Testis (tissue), 3 donors: ENCODE data around the gene PCDHGC5. TPM values are rescaled to one million over a fixed set of nuclear protein-coding genes. Genes with fewer than 3 reads are reported as not detected.

Experiments
- DNase-seq: peaks from one replicate; pipeline ENCODE4 v3.0.0-alpha.2; 2019
- H3K27ac ChIP-seq, 2 donors: fragments of 200-600 bp; sonication (generic); one replicate each; pipeline ENCODE4 v1.5.1; 2019
- H3K27me3 ChIP-seq: fragments of 200-600 bp; sonication (generic); one replicate; pipeline ENCODE4 v1.5.1; 2019
- H3K36me3 ChIP-seq: fragments of 200-600 bp; sonication (generic); one replicate; pipeline ENCODE4 v1.5.1; 2017; ENCODE audit warnings: low read depth; ENCODE audit errors: missing control alignments
- H3K4me1 ChIP-seq: fragments of 200-600 bp; sonication (generic); one replicate; pipeline ENCODE4 v1.5.1; 2019
- H3K4me3 ChIP-seq, 2 donors: fragments of 200-600 bp; sonication (generic); one replicate each; pipeline ENCODE4 v1.5.1; 2017 to 2019
- H3K9me3 ChIP-seq: fragments of 200-600 bp; sonication (generic); one replicate; pipeline ENCODE4 v1.5.1; 2017
- CTCF ChIP-seq, 3 experiments: fragments of 450-650 bp in 2 of 3; fragments of 200-600 bp in 1 of 3; sonication (generic) in 1 of 3; IDR thresholded peaks; one replicate each; pipeline ENCODE4 v1.5.1; 2016 to 2019; ENCODE audit warnings: antibody characterized with exemption in 3 of 3, mild to moderate bottlenecking in 2 of 3, moderate library complexity in 1 of 3
- POLR2A ChIP-seq: fragments of 450-650 bp; IDR thresholded peaks from one replicate; pipeline ENCODE4 v1.6.1; 2017; ENCODE audit warnings: antibody characterized with exemption, mild to moderate bottlenecking, moderate library complexity
- WGBS, 2 donors: methylation state at CpG; one replicate each; pipeline ENCODE4 v1.1.5; 2018; 5-methylcytosine and 5-hydroxymethylcytosine counted together
- intact Hi-C: fragments of 100-400 bp; cut with DNase I; formaldehyde crosslinking; loops from one replicate; pipeline ENCODE4 v1.15.1; 2023; ENCODE audit warnings: low total_unique reads
- polyA plus RNA-seq: library from polyadenylated mRNA; stranded (reverse); fragments of 350-450 nt; fragmentation: Illumina TruSeq; extraction: RNeasy Lipid Tissue Mini Kit (QIAGEN cat#74804); gene quantifications from one replicate; pipeline ENCODE4 v1.2.3, GENCODE V29; 2014; ENCODE audit warnings: low read depth, low replicate concordance; ENCODE audit not compliant: insufficient read depth
- total RNA-seq, 2 donors: library from RNA; depleted of rRNA; stranded (reverse); fragments of >200 nt; gene quantifications; one replicate each; pipeline ENCODE4 v1.2.3, GENCODE V29; 2016

The PCDHGC5 gene
- total and polyA plus RNA-seq, 3 donors from 2014 or later = 0.50 to 5.4 (median 4.9) TPM

GRCh38 chr5:141465351-141465750, 23.5 kb upstream of the PCDHGC5 start:
- intact Hi-C loops = no loop called here
- H3K27ac ChIP-seq = no peak overlapping the region
- no peak overlapping the region for H3K4me3 ChIP-seq
- H3K4me1 ChIP-seq = no peaks in the 10 kb centered on the region
- no peaks in the 10 kb centered on the region for H3K27me3 ChIP-seq
- no peaks in the 10 kb centered on the region for H3K36me3 ChIP-seq
- TF ChIP-seq POLR2A = no peak
- no peak for TF ChIP-seq CTCF (IDR thresholded peaks at IDR 0.05)
- 85 to 95% methylated on average over 3 of the region's 3 CpGs for WGBS, 2 donors
- no peak for DNase-seq
- H3K9me3 ChIP-seq = no peaks in the 10 kb centered on the region

- Histone ChIP-seq H3K9me3 (no peaks in the 10 kb centered on the region), H3K4me1 (peaks cover 14% of the 10 kb centered on the region), H3K27me3 (no peaks in the 10 kb centered on the region), H3K27ac (peak within 1 kb of the TSS; percentile 77 to 84), H3K36me3 (no peaks in the 10 kb centered on the region), H3K4me3 (peak within 1 kb of the TSS; percentile 50 to 65)
- intact Hi-C loops = loop anchor here (5.0 kb wide), 1 partner anchor 37 kb away; no protein-coding TSS in a partner anchor
- no peak for TF ChIP-seq POLR2A
- TF ChIP-seq CTCF (IDR thresholded peaks at IDR 0.05) = peak; percentile 6 to 35 (median 25)
- peak; percentile 95 for DNase-seq
- WGBS, 2 donors = 0% methylated on average over 12 to 28 of the region's 28 CpGs
Measured at GRCh38 chr5:141475625-141476131, 13.2 kb upstream of the PCDHGC5 start, which contains the start of gene PCDHGC3. Gene PCDHGC3, plus strand, starts transcription at chr5:141475966. Its CDS starts 151 bp downstream, at chr5:141476117.

GRCh38 chr5:141476132-141476911, 12.6 kb upstream of the PCDHGC5 start:
- intact Hi-C loops = loop anchor here (5.0 kb wide), 1 partner anchor 36 kb away; no protein-coding TSS in a partner anchor
- TF ChIP-seq POLR2A (no peak), CTCF (IDR thresholded peaks at IDR 0.05) (no peak)
- H3K27me3 ChIP-seq = no peaks in the 10 kb centered on the region
- WGBS, 2 donors = 1% methylated on average over 39 to 58 of the region's 58 CpGs
- DNase-seq = peak; percentile 67
- no peaks in the 10 kb centered on the region for H3K9me3 ChIP-seq
- H3K27ac ChIP-seq = peak overlapping the region; percentile 77 to 84
- H3K36me3 ChIP-seq = no peaks in the 10 kb centered on the region
- H3K4me1 ChIP-seq = peaks cover 14% of the 10 kb centered on the region
- H3K4me3 ChIP-seq = peak overlapping the region; percentile 50 to 65

GRCh38 chr5:141477044-141477575, 11.8 kb upstream of the PCDHGC5 start:
- H3K4me3 ChIP-seq = peak overlapping the region; percentile 50 to 65
- intact Hi-C loops = loop anchor here (5.0 kb wide), 1 partner anchor 35 kb away; no protein-coding TSS in a partner anchor
- peak overlapping the region in 1 of 2 donors; percentile 84 for H3K27ac ChIP-seq
- H3K36me3 ChIP-seq = no peaks in the 10 kb centered on the region
- no peak for DNase-seq
- WGBS, 2 donors = 29 to 34% methylated on average over 23 to 24 of the region's 24 CpGs
- TF ChIP-seq CTCF (IDR thresholded peaks at IDR 0.05) (no peak), POLR2A (no peak)
- H3K4me1 ChIP-seq = peaks cover 14% of the 10 kb centered on the region
- H3K9me3 ChIP-seq = no peaks in the 10 kb centered on the region
- no peaks in the 10 kb centered on the region for H3K27me3 ChIP-seq
